Measurements from ENCODE around the gene RECQL5.

DNA sequence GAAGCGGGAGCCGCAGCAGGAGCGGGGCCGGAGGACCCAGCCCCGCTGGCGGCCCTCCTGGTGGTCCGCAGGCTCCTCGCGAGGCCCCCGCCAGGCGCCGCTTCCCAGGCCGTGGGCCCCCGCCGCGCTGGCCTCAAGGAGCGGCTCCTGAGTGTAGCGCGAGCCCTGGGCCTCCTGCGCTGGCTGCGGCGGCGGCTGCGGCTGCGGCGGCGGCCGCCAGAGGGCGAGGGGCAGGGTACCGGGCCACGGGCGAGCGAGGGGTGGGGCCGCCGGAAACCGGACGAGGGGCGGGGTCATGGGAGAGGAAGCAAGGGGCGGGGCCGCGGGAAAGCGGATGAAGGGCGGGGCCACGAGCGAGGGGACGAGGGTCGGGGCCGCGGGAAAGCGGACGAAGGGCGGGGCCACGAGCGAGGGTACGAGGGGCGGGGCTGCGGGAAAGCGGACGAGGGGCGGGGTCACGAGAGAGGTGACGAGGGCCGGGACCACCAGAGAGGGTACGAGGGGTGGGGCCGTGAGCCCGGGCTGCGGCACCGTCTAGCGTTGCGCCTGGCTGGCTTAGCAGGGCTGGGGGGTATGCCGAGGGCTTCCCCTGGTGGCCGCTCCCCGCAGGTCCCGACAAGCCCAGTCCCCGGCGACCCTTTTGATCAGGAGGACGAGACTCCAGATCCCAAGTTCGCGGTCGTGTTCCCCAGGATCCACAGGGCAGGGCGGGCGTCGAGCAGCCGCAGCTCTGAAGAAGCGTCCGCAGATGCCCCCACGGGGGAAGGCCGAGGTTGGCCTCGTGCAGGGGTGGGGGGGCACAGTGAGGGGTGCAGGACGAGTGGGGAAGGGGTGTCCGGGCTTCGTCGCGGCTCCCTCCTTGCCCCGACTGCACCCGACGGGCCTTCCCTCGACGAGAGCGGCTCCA, 77.7 kb downstream of the RECQL5 start:
- TF ChIP-seq, protein P1, sequence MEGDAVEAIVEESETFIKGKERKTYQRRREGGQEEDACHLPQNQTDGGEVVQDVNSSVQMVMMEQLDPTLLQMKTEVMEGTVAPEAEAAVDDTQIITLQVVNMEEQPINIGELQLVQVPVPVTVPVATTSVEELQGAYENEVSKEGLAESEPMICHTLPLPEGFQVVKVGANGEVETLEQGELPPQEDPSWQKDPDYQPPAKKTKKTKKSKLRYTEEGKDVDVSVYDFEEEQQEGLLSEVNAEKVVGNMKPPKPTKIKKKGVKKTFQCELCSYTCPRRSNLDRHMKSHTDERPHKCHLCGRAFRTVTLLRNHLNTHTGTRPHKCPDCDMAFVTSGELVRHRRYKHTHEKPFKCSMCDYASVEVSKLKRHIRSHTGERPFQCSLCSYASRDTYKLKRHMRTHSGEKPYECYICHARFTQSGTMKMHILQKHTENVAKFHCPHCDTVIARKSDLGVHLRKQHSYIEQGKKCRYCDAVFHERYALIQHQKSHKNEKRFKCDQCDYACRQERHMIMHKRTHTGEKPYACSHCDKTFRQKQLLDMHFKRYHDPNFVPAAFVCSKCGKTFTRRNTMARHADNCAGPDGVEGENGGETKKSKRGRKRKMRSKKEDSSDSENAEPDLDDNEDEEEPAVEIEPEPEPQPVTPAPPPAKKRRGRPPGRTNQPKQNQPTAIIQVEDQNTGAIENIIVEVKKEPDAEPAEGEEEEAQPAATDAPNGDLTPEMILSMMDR (IDR thresholded peaks at IDR 0.05), result peak; percentile 69 to 99 (median 91)
- peak in 1 of 2 donors; percentile 35 for TF ChIP-seq EP300 (IDR thresholded peaks at IDR 0.05)
- peak in 1 of 2 donors; percentile 86 for TF ChIP-seq POLR2A (IDR thresholded peaks at IDR 0.05)

Data from tibial nerve (tissue), 4 donors.